Measurements from ENCODE around the gene RAMP3. TPM values are rescaled to one million over a fixed set of nuclear protein-coding genes. Genes with fewer than 3 reads are reported as not detected.

Gene RAMP3
- total RNA-seq, 1 donor from 2014 or later: 586 TPM

GRCh38 chr7:45143616-45144015 is 14.0 kb upstream of the RAMP3 start:
- no peak for DNase-seq (ENCODE audit: low spot score in 2 of 2)
- Histone ChIP-seq H3K4me3 (no peak overlapping the region), H3K27me3 (no peaks in the 10 kb centered on the region), H3K4me1 (no peaks in the 10 kb centered on the region), H3K36me3 (no peaks in the 10 kb centered on the region), H3K27ac (no peak overlapping the region), H3K9me3 (no peaks in the 10 kb centered on the region)
- no peak for TF ChIP-seq CTCF (IDR thresholded peaks at IDR 0.05)
- intact Hi-C loops (cut with DNase I): no loop called here

GRCh38 chr7:45145881-45146280 is 11.7 kb upstream of the RAMP3 start:
- Histone ChIP-seq H3K4me1 (no peaks in the 10 kb centered on the region), H3K27ac (no peak overlapping the region), H3K27me3 (no peaks in the 10 kb centered on the region), H3K9me3 (no peaks in the 10 kb centered on the region), H3K36me3 (no peaks in the 10 kb centered on the region), H3K4me3 (no peak overlapping the region)
- intact Hi-C loops (cut with DNase I): no loop called here
- no peak for DNase-seq (ENCODE audit: low spot score in 2 of 2)
- TF ChIP-seq CTCF (IDR thresholded peaks at IDR 0.05): no peak

GRCh38 chr7:45146531-45147379 is 10.8 kb upstream of the RAMP3 start:
- Histone ChIP-seq H3K4me1 (no peaks in the 10 kb centered on the region), H3K4me3 (no peak overlapping the region), H3K36me3 (no peaks in the 10 kb centered on the region), H3K27me3 (no peaks in the 10 kb centered on the region), H3K9me3 (no peaks in the 10 kb centered on the region), H3K27ac (no peak overlapping the region)
- DNase-seq (ENCODE audit: low spot score in 2 of 2): no peak
- no peak for TF ChIP-seq CTCF (IDR thresholded peaks at IDR 0.05)
- intact Hi-C loops (cut with DNase I): no loop called here

- H3K27ac ChIP-seq: no peak overlapping the region
- no peaks in the 10 kb centered on the region for H3K36me3 ChIP-seq
- H3K4me3 ChIP-seq: no peak overlapping the region
- intact Hi-C loops (cut with DNase I): no loop called here
- no peaks in the 10 kb centered on the region for H3K9me3 ChIP-seq
- no peak for DNase-seq (ENCODE audit: low spot score in 2 of 2)
- H3K27me3 ChIP-seq: no peaks in the 10 kb centered on the region
- no peaks in the 10 kb centered on the region for H3K4me1 ChIP-seq
- TF ChIP-seq CTCF (IDR thresholded peaks at IDR 0.05): no peak
Observed at GRCh38 chr7:45147858-45148652, 9.5 kb upstream of the RAMP3 start.

GRCh38 chr7:45148653-45148973 is 9.0 kb upstream of the RAMP3 start:
- intact Hi-C loops (cut with DNase I): no loop called here
- no peak for DNase-seq (ENCODE audit: low spot score in 2 of 2)
- no peak overlapping the region for H3K4me3 ChIP-seq
- H3K27ac ChIP-seq: no peak overlapping the region
- H3K36me3 ChIP-seq: no peaks in the 10 kb centered on the region
- no peak for TF ChIP-seq CTCF (IDR thresholded peaks at IDR 0.05)
- no peaks in the 10 kb centered on the region for H3K27me3 ChIP-seq
- no peaks in the 10 kb centered on the region for H3K4me1 ChIP-seq
- H3K9me3 ChIP-seq: no peaks in the 10 kb centered on the region

All from ascending aorta (tissue), 2 donors.